ENCODE data around the gene MYO15A.

The MYO15A gene

DNA sequence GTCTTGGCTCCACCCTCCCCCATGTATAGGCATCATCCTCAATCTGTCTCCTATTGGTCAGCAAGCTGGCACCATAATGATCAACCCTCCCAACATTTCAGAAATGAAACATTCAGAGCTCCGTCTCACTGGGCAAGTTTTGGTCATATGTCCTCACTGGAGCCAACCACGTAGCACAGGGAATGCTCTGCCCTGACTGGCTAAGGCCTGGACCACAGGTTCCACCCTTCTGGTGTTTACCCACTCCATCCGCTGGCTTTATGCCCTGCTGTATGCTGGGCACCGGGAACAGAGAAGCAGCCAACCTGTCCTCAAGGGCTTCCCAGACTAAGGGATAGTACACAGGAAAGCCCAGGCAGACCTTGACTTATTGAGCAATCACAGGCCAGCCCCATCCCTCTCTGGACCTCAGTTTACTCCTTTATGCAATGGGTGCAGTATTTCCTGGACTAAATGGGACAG lies 20.5 kb downstream of the MYO15A start:
- no peak for DNase-seq (ENCODE audit: low spot score)

GRCh38 chr17:18132711-18133110 lies 24.2 kb downstream of the MYO15A start:
- no peak for DNase-seq (ENCODE audit: low spot score)

DNA sequence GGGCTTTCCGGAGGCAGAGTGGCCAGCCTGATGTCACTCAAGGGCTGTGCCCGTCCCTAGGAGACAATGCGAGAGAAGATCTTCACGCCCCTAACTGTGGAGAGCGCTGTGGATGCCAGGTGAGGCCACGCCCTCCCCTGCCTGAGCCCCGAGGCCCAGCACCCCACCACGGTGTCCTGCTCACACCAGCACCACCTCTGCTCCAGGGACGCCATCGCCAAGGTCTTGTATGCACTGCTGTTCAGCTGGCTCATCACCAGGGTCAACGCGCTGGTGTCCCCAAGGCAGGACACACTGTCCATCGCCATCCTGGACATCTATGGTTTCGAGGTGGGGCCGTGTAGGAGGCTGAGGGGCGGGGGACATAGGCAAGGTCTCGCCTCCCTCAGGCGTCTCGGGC lies 27.8 kb downstream of the MYO15A start:
- DNase-seq (ENCODE audit: low spot score) = no peak

DNA sequence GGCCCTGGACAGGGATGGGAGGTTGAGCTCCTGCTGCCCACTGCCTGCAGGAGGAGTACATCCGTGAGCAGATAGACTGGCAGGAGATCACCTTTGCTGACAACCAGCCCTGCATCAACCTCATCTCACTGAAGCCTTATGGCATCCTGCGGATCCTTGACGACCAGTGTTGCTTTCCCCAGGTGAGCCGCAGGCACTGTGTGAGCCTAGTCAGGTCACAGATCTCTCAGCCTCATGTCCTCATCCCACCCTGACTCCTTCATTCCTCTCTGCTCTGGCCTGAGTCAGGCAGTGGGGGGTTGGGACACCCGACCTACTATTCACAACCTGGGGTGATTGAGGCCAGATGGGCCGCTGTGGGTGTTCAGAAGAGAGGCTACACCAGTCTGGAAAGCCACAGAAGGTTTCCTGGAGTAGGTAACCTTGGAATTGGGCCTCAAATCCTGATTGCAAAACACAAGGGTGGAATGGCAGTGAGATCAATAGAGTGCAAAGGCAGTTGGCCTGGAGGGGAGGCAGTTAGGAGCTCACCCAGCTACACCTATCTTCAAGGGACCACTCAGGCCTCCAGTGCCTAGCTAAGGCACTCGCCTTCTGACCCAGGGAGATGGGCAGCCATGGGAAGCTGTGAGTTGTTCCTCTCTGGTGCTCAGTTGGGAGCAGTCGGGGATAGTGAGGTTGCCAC lies 29.7 kb downstream of the MYO15A start:
- DNase-seq (ENCODE audit: low spot score) = no peak

- no peak for DNase-seq (ENCODE audit: low spot score)
Measured at GRCh38 chr17:18139092-18139491, 30.5 kb downstream of the MYO15A start.

DNA sequence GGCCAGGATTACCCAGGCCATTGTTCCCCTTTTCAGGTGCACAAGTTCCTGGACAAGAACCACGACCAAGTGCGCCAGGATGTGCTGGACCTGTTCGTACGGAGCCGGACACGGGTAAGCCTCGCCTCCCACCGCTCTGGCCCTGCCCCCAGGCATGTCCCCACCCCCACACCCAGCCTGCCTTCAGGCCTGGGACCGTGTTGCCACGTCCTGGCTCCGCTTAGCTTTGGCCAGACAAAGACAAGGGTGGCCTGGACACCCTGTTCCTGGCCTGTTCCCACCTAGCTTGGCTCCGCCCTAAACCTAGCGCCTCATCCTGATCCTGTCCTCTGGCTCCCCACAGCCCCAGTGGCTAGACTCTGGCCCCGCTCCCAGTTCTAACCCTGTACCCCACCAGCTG lies 30.9 kb downstream of the MYO15A start:
- no peak for DNase-seq (ENCODE audit: low spot score)

DNA sequence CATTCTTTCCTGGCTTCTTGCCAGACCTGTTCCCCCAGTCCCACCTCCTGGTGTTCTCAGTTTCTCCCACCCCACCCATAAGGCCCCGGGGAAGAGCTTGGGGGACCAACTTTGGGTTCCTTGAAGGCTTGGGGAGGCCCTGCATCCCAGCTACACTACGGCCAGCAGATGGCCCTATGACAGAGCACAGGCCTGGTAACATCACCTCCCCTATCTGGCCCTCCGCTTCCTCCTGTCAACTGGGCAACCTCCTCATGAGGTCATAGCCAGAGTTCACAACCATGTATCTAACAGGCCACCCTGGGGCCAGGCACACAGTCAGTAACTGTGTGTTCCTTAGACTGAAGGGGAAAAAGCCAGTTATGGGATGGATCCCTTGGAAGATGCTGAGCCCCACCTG lies 31.4 kb downstream of the MYO15A start:
- no peak for DNase-seq (ENCODE audit: low spot score)

DNA sequence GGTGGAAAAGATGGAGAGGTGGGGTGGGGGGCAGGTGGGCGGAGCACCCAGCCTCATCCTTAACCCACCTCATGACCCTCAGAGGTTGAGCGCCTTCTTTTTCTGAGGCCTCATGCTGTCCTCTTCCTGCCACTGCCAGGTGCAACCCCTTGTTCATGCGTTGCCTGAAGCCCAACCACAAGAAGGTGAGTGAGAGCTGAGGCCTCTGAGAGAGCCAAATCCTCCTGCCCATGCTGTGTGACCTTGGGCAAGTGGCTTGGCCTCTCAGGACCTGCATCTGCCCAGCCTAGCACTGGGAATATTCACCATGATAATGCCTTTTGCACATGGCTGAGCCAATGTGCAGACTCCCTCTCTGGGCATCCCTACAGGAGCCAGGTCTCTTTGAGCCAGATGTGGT lies 32.1 kb downstream of the MYO15A start:
- DNase-seq (ENCODE audit: low spot score) = no peak

DNA sequence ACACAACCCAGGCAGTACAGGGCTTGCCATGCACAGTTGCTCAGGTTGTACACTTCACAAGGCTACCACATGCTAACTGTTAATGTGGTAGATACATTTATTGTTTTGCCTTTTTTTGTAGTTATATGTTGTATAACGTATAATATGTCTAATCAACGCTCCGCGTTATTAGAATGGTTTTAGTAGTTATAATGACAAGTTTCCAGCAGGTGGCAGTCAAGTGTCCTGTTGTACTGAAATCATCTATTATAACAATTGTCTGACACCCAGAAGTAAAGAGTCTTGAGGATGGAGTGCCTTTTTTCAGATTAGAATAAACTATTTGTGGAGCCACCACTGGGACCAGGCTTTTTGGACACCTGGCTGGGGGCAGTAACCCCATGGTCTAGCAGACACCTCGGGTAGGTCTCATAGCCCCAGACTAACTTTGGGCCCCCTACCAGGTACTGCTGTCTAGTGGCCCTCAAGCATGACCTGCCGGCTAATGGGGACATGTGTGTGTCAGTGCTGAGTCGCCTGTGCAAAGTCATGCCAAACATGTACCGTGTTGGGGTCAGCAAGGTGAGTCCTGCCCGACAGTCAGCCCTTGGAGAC lies 32.8 kb downstream of the MYO15A start:
- DNase-seq (ENCODE audit: low spot score) = peak; percentile 42

DNA sequence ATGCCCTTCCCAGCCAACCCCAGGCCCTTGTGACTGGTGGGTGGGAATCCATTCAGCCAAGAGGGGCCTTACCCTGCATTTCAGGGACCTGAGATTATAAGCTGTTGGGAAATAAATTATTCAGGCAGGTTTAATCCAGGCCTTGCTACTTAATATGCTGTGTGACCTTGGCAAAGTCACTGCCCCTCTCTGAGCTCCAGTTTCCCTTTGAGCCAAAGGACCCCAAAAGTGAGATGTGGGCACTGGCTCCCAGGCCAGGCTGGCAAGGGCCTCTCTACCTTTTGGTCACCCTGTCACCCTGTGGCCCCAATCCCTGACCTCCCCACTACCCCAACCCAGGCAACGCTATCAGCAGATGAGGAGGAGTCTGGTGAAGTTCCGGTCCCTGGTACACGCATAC lies 33.9 kb downstream of the MYO15A start:
- no peak for DNase-seq (ENCODE audit: low spot score)

GRCh38 chr17:18143044-18143936 lies 34.7 kb downstream of the MYO15A start:
- no peak for DNase-seq (ENCODE audit: low spot score)

- DNase-seq (ENCODE audit: low spot score) = no peak
Measured at GRCh38 chr17:18144261-18144660, 35.7 kb downstream of the MYO15A start.

GRCh38 chr17:18144855-18145254 lies 36.3 kb downstream of the MYO15A start:
- DNase-seq (ENCODE audit: low spot score) = no peak

DNA sequence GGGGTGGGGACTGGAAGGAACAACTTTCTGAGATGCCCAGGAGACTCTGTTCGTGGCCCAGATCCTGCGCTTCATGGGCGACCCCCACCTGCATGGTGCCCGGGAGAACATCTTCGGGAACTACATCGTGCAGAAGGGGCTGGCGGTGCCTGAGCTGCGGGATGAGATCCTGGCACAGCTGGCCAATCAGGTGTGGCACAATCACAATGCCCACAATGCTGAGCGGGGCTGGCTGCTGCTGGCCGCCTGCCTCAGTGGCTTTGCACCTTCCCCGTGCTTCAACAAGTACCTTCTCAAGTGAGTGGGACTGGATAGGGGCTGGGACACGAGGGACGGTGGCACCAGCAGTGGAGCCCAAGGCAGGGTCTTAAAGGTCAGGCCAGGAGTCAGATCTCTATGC lies 37.3 kb downstream of the MYO15A start:
- DNase-seq (ENCODE audit: low spot score) = no peak

DNA sequence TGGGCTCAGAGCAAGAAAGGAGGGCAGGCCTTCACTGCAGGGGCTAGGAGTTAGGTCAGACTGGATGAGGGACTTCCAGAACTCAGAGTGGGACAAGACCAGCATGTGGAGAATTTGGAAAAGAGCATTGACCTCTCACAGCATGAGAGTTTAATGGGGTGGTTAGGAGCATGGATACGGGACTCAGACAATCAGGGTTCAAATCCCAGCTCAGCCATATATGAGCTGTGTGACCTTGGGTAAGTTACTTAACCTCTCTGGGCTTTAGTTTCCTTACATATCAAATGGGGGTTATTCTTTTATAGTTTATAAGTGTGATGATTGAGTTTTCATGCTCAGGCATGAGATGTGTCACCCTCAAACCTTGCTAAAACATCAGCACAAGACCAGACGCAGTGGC lies 37.7 kb downstream of the MYO15A start:
- no peak for DNase-seq (ENCODE audit: low spot score)

DNA sequence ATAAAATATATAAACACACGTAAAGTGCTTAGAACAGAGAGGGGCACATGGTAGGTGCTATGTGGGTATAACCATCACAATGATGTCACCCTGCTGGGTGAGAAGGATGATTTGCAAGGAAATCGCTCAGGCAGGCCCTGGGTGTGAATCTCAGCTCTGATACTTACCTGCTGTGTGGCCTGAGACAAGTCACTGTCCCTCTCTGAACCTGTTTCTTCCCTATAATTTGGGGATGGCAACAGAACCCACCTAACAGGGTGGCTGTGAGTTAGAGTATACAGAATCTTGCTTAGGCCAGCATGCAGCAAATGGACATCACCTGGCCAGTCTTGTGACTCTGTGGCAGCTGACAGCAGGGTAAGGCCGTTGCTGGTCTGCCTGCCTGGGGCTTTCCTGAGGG lies 38.4 kb downstream of the MYO15A start:
- DNase-seq (ENCODE audit: low spot score) = no peak

DNA sequence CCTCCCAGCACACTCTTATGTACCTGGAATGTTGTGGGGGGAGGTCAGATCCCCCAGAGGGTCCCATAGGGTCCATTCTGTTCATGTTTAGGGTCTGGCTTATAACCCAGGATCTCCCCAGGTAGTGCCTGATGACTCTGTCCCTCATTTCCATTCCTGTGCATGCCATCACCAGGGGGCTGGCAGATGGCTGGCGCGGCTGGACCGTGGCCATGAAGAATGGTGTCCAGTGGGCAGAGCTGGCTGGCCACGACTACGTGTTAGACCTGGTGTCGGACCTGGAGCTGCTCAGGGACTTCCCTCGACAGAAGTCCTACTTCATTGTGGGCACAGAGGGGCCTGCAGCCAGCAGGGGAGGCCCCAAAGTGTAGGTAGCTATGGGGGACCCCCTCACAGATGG lies 40.0 kb downstream of the MYO15A start:
- DNase-seq (ENCODE audit: low spot score) = no peak

DNA sequence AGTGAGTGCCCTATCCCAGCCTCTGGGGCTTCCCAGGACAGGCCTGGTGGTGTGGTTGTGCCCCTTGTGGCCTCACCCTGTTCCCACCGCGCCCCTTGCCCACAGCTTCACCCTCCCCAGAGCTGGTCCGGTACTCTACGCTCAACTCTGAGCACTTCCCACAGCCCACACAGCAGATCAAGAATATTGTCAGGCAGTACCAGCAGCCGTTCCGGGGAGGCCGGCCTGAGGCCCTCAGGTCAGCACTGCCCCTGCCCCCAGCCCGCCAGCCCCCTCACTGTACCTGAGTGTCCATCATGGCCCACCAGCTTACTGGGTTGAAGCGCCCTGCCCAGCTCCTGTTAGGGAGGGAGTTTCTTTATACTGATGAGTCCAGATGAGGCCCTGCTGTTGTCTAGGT lies 42.7 kb downstream of the MYO15A start:
- no peak for DNase-seq (ENCODE audit: low spot score)

- DNase-seq (ENCODE audit: low spot score) = no peak
Measured at GRCh38 chr17:18155179-18155578, 46.6 kb downstream of the MYO15A start.

GRCh38 chr17:18156171-18156975 lies 47.8 kb downstream of the MYO15A start:
- no peak for DNase-seq (ENCODE audit: low spot score)

- no peak for DNase-seq (ENCODE audit: low spot score)
Measured at GRCh38 chr17:18156976-18157280, 48.4 kb downstream of the MYO15A start.

DNA sequence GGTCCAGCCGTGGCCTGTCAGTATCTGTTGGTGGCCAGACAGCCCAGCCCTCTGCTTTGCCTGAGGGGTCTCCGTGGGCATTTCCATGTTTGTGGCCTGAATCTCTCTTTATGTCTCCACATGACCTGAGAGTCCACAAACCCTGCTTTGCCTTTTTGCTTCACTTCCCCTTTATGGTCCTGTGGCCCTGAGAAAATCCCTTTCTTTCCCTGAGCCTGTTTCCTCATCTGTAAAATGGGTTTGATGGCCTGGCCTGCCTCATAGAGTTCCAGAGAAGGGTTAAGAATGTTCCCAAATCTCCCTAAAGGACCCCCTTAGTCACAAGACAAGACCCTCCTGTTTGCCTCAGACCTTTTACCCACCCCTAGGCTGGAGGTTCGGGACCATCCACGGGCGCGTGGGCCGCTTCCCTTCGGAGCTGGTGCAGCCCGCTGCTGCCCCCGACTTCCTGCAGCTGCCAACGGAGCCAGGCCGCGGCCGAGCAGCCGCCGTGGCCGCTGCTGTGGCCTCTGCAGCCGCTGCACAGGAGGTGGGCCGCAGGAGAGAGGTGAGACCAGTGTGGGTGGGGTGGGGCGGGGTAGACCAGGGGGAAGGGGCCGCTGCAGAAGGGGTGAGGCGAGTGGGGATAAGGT lies 48.9 kb downstream of the MYO15A start:
- DNase-seq (ENCODE audit: low spot score) = no peak
